Endodermal cell (in vitro differentiated cells): ENCODE results near the gene CEP164. TPM values are rescaled to one million over a fixed set of nuclear protein-coding genes. Genes with fewer than 3 reads are reported as not detected.

Experiments used
- DNase-seq: peaks from one replicate; pipeline ENCODE4 v3.0.0-alpha.2; 2017
- H3K27ac ChIP-seq: 2 replicates; pipeline ENCODE4 v1.5.1; 2013; ENCODE audit warnings: mild to moderate bottlenecking, low read depth, low read length, moderate library complexity
- H3K27me3 ChIP-seq: 2 replicates; pipeline ENCODE4 v1.6.1; 2013; ENCODE audit warnings: mild to moderate bottlenecking, low read length, moderate library complexity; ENCODE audit not compliant: insufficient read depth, control insufficient read depth, poor library complexity, severe bottlenecking
- H3K36me3 ChIP-seq: 2 replicates; pipeline ENCODE4 v1.7.0; 2013; ENCODE audit warnings: mild to moderate bottlenecking, low read length, moderate library complexity; ENCODE audit not compliant: control insufficient read depth, insufficient read depth
- H3K4me1 ChIP-seq: one replicate; pipeline ENCODE4 v1.7.0; 2013; ENCODE audit warnings: low read length; ENCODE audit not compliant: control insufficient read depth, insufficient read depth
- H3K4me3 ChIP-seq: 2 replicates; pipeline ENCODE4 v1.5.1; 2013; ENCODE audit warnings: mild to moderate bottlenecking, low read length, moderate library complexity
- H3K9ac ChIP-seq: 2 replicates; pipeline ENCODE4 v1.6.1; 2013; ENCODE audit warnings: mild to moderate bottlenecking, low read length, moderate library complexity; ENCODE audit not compliant: poor library complexity, severe bottlenecking; ENCODE audit errors: extremely low read depth
- H3K9me3 ChIP-seq: 2 replicates; pipeline ENCODE4 v1.6.1; 2013; ENCODE audit warnings: mild to moderate bottlenecking, low read length, moderate library complexity; ENCODE audit not compliant: control insufficient read depth
- H3K27ac Mint-ChIP-seq: 2 replicates; pipeline ENCODE4 v1.8.0; 2020; ENCODE audit warnings: mixed read lengths
- H3K27me3 Mint-ChIP-seq: 2 replicates; pipeline ENCODE4 v1.8.0; 2021; ENCODE audit warnings: mild to moderate bottlenecking, mixed read lengths; ENCODE audit not compliant: insufficient read depth
- H3K36me3 Mint-ChIP-seq: 2 replicates; pipeline ENCODE4 v1.8.0; 2020; ENCODE audit warnings: low read depth, mixed read lengths
- H3K4me1 Mint-ChIP-seq: 2 replicates; pipeline ENCODE4 v1.8.0; 2020; ENCODE audit warnings: mixed read lengths
- H3K4me3 Mint-ChIP-seq: 2 replicates; pipeline ENCODE4 v1.8.0; 2020; ENCODE audit warnings: mild to moderate bottlenecking, moderate library complexity, mixed read lengths
- H3K9me3 Mint-ChIP-seq: 2 replicates; pipeline ENCODE4 v1.8.0; 2020; ENCODE audit warnings: mild to moderate bottlenecking, mixed read lengths
- WGBS, 2 experiments: methylation state at CpG; one replicate each; pipeline versions ENCODE4 v1.1.5 to v1.1.7; 2013; ENCODE audit warnings: missing lambda C conversion rate in 2 of 2, mixed read lengths in 1 of 2; ENCODE audit not compliant: insufficient coverage in 1 of 2, insufficient read length in 1 of 2; 5-methylcytosine and 5-hydroxymethylcytosine counted together
- total RNA-seq, 2 donors: library from RNA; stranded (reverse); fragmentation: NEBNext Ultra II Directional in 1 of 2; extraction: Animal tissue kit (Norgen Biotek cat#: 25700) in 1 of 2; gene quantifications; 2 replicates in 1 of 2; 3 replicates in 1 of 2; pipeline ENCODE4 v1.2.1, GENCODE V29; 2021
- TF ChIP-seq, protein P1 (sequence below): fragments of 200-600 bp; sonication (generic); conservative IDR thresholded peaks from 2 replicates; pipeline ENCODE4 v1.5.0; 2021; ENCODE audit warnings: antibody characterized with exemption, mild to moderate bottlenecking

Gene CEP164
- total RNA-seq, 2 donors from 2014 or later = 32.7 to 33.6 TPM

DNA sequence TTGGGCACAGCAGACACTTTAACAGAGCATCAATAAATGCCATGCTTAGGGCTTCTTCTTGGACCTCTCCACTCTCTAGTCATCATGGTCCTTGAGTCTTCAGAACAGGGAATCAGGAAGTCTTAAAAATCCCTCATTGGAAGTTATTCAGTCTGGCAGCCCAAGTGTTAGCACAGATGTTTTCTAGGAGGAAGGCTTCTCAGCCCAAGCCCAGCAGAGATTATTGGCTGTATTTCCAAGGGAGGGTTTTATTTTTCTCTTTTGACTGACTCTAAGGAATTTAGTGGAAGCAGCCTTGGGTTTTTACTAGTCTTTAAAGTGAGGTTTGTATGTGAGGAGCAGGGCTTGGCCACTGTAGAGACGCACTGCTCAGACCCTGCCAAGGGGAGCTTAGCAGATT, 41.9 kb downstream of the CEP164 start:
- no peaks in the 10 kb centered on the region for H3K27me3 ChIP-seq
- no peaks in the 10 kb centered on the region for H3K9me3 ChIP-seq
- H3K4me3 ChIP-seq = no peak overlapping the region
- WGBS, 2 experiments = 91 to 100% methylated on average over 1 of the region's 1 CpG
- no peak overlapping the region for H3K9ac ChIP-seq
- H3K4me1 Mint-ChIP-seq = peaks cover 12% of the 10 kb centered on the region
- DNase-seq = no peak
- no peaks in the 10 kb centered on the region for H3K27me3 Mint-ChIP-seq
- H3K36me3 ChIP-seq = peaks cover 66% of the 10 kb centered on the region
- no peaks in the 10 kb centered on the region for H3K4me1 ChIP-seq
- H3K9me3 Mint-ChIP-seq = no peaks in the 10 kb centered on the region
- no peak overlapping the region for H3K27ac ChIP-seq
- peaks cover 52% of the 10 kb centered on the region for H3K36me3 Mint-ChIP-seq
- no peak overlapping the region for H3K27ac Mint-ChIP-seq
- H3K4me3 Mint-ChIP-seq = no peak overlapping the region
- TF ChIP-seq, protein P1, sequence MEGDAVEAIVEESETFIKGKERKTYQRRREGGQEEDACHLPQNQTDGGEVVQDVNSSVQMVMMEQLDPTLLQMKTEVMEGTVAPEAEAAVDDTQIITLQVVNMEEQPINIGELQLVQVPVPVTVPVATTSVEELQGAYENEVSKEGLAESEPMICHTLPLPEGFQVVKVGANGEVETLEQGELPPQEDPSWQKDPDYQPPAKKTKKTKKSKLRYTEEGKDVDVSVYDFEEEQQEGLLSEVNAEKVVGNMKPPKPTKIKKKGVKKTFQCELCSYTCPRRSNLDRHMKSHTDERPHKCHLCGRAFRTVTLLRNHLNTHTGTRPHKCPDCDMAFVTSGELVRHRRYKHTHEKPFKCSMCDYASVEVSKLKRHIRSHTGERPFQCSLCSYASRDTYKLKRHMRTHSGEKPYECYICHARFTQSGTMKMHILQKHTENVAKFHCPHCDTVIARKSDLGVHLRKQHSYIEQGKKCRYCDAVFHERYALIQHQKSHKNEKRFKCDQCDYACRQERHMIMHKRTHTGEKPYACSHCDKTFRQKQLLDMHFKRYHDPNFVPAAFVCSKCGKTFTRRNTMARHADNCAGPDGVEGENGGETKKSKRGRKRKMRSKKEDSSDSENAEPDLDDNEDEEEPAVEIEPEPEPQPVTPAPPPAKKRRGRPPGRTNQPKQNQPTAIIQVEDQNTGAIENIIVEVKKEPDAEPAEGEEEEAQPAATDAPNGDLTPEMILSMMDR = no peak

DNA sequence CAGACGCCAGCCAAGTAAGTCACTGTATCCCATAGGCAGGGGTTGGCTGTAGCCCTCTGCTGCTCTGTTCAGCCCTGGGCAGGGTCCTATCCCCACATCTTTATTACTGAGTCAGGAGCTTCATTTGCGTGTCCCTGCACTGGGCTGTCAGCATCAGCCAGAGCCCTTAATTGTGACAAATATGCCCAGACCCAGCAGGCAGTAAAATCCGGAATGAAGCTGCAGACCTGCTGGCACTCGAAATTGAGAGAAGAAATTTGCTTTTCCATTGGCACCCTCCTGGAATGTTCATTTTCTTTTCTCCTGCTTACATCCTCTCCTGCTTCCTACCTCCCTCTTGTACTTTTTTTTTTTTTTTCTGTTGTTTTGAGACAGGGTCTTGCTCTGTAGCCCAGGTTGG, 43.8 kb downstream of the CEP164 start:
- Histone ChIP-seq H3K36me3 (peaks cover 72% of the 10 kb centered on the region), H3K4me1 (no peaks in the 10 kb centered on the region), H3K27me3 (no peaks in the 10 kb centered on the region), H3K4me3 (no peak overlapping the region), H3K9me3 (no peaks in the 10 kb centered on the region), H3K27ac (no peak overlapping the region), H3K9ac (no peak overlapping the region)
- H3K4me1 Mint-ChIP-seq = peaks cover 7% of the 10 kb centered on the region
- H3K9me3 Mint-ChIP-seq = no peaks in the 10 kb centered on the region
- H3K27me3 Mint-ChIP-seq = no peaks in the 10 kb centered on the region
- WGBS, 2 experiments = 91% methylated on average over 4 of the region's 4 CpGs
- H3K27ac Mint-ChIP-seq = peak overlapping the region; percentile 16
- no peak overlapping the region for H3K4me3 Mint-ChIP-seq
- H3K36me3 Mint-ChIP-seq = peaks cover 50% of the 10 kb centered on the region
- DNase-seq = no peak
- TF ChIP-seq, protein P1 = no peak

DNA sequence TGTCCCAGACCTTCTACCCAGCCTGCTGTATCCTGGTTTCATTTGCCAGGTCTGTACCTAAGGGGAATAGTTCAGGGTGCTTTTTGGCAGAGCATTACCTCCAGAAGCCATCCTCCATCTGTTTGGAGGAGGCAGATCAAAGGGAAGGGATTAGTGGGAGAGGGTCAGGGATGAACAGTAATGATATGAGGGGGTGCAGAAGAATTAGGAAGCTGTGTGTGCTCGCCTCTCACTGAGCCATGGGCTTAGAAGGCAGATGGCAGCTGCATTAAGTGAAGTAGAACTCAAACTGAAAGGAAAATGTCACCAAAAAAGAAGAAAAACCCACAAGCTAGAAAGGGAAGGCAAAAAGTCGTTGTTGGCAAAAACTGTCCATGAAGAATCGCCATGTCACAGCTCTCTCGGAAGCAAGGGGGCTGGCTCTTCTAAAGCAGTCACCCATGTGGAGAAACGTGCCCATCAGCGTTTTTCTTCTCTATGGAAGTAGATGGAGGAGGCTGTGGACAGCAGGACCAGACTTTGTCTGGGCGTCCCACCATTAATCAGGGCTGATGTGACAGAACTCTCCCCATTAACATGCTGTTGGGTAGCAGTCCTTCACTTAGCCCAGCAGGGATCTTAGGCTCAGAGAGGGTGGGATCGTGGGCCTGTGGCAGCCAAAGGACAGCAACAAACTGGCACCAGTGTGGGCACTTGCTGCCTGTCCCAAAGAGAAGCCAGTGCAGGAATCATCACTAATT, 46.8 kb downstream of the CEP164 start:
- WGBS, 2 experiments = 94 to 98% methylated on average over 7 to 8 of the region's 8 CpGs
- Mint-ChIP-seq H3K36me3 (peaks cover 51% of the 10 kb centered on the region), H3K4me3 (no peak overlapping the region), H3K27me3 (no peaks in the 10 kb centered on the region), H3K9me3 (no peaks in the 10 kb centered on the region), H3K27ac (no peak overlapping the region), H3K4me1 (no peaks in the 10 kb centered on the region)
- Histone ChIP-seq H3K27ac (no peak overlapping the region), H3K4me1 (no peaks in the 10 kb centered on the region), H3K9ac (no peak overlapping the region), H3K9me3 (no peaks in the 10 kb centered on the region), H3K4me3 (no peak overlapping the region), H3K36me3 (peaks cover 52% of the 10 kb centered on the region), H3K27me3 (no peaks in the 10 kb centered on the region)
- TF ChIP-seq, protein P1 = no peak
- no peak for DNase-seq
